PC-9 (cell line): Measurements from ENCODE around the gene LIPJ. TPM values are rescaled to one million over a fixed set of nuclear protein-coding genes. Genes with fewer than 3 reads are reported as not detected.

Experiments used
- Bru-seq: library from RNA; stranded (reverse); fragments of 400-500 nt; gene quantifications from one replicate; lab custom pipeline; 2021; lab: Mats Ljungman, UMichigan
- BruChase-seq, 2 experiments: library from RNA; stranded (reverse); fragments of 400-500 nt; gene quantifications; one replicate each; lab custom pipeline; 2021; lab: Mats Ljungman, UMichigan
- BruUV-seq: library from RNA; stranded (reverse); fragments of 400-500 nt; replicated peaks from 2 replicates; lab custom pipeline; 2021; lab: Mats Ljungman, UMichigan
- CTCF ChIA-PET: fragments of 300-600 bp; sonication (Branson Sonifier 250); formaldehyde crosslinking; loops from one replicate; lab custom pipeline; 2022; ENCODE audit warnings: antibody characterized with exemption; lab: Charles Lee
- POLR2A ChIA-PET: fragments of 300-600 bp; sonication (Branson Sonifier 250); formaldehyde crosslinking; loops from one replicate; lab custom pipeline; 2022; ENCODE audit warnings: antibody characterized with exemption; ENCODE audit not compliant: unreplicated experiment; lab: Charles Lee
- DNase-seq, 2 experiments: peaks; one replicate each; pipeline versions ENCODE4 v3.0.0 to v3.0.0-alpha.2; 2015 to 2022; ENCODE audit warnings: mixed read lengths in 1 of 2
- H2AFZ ChIP-seq: fragments of 200-600 bp; sonication (generic); 2 replicates; pipeline ENCODE4 v1.8.1; 2017; ENCODE audit warnings: antibody characterized with exemption
- H3F3A ChIP-seq: fragments of 200-600 bp; sonication (generic); 2 replicates; pipeline ENCODE4 v1.8.1; 2017; ENCODE audit warnings: antibody characterized with exemption, mild to moderate bottlenecking, low read depth; ENCODE audit not compliant: insufficient read depth
- H3K27ac ChIP-seq: fragments of 200-600 bp; sonication (generic); 2 replicates; pipeline ENCODE4 v1.6.1; 2016; ENCODE audit warnings: mixed run types
- H3K27me3 ChIP-seq: fragments of 200-600 bp; sonication (generic); 2 replicates; pipeline ENCODE4 v1.6.1; 2016; ENCODE audit warnings: low read depth, mixed run types; ENCODE audit not compliant: insufficient read depth
- H3K36me3 ChIP-seq: fragments of 200-600 bp; sonication (generic); 2 replicates; pipeline ENCODE4 v1.6.1; 2016; ENCODE audit warnings: low read depth, mixed run types
- H3K4me1 ChIP-seq: fragments of 200-600 bp; sonication (generic); replicated peaks from 2 replicates; pipeline ENCODE4 v1.6.1; 2016; ENCODE audit warnings: mixed run types; ENCODE audit not compliant: insufficient read depth
- H3K4me2 ChIP-seq: fragments of 200-600 bp; sonication (generic); 2 replicates; pipeline ENCODE4 v1.6.1; 2017; ENCODE audit warnings: mixed run types
- H3K4me3 ChIP-seq: fragments of 200-600 bp; sonication (generic); 2 replicates; pipeline ENCODE4 v1.6.1; 2016; ENCODE audit warnings: mixed run types
- H3K79me2 ChIP-seq: fragments of 200-600 bp; sonication (generic); 2 replicates; pipeline ENCODE4 v1.6.1; 2017; ENCODE audit warnings: low read depth, mixed run types
- H3K9me2 ChIP-seq: fragments of 200-600 bp; sonication (generic); 2 replicates; pipeline ENCODE4 v1.8.1; 2017; ENCODE audit warnings: mild to moderate bottlenecking; ENCODE audit not compliant: insufficient read depth
- H3K9me3 ChIP-seq: fragments of 200-600 bp; sonication (generic); 2 replicates; pipeline ENCODE4 v1.8.1; 2016; ENCODE audit warnings: low read depth; ENCODE audit not compliant: insufficient read depth
- H4K20me1 ChIP-seq: fragments of 200-600 bp; sonication (generic); 2 replicates; pipeline ENCODE4 v1.8.1; 2017; ENCODE audit not compliant: insufficient read depth
- CTCF ChIP-seq: fragments of 200-600 bp; sonication (generic); conservative IDR thresholded peaks from 2 replicates; pipeline ENCODE4 v1.6.1; 2017; ENCODE audit warnings: mixed run types, antibody characterized with exemption, mild to moderate bottlenecking, moderate library complexity
- EZH2 ChIP-seq: fragments of 200-600 bp; sonication (generic); IDR thresholded peaks from 2 replicates; pipeline ENCODE4 v1.8.0; 2017; ENCODE audit warnings: antibody characterized with exemption, low read depth
- intact Hi-C: fragments of 100-400 bp; cut with micrococcal nuclease; formaldehyde crosslinking; loops from one replicate; pipeline ENCODE4 v1.10.0; 2022; ENCODE audit not compliant: unreplicated experiment
- long read RNA-seq: library from polyadenylated mRNA; stranded (forward); transcript quantifications from one replicate; pipeline ENCODE4 v2.0.0, GENCODE V29; 2022
- total RNA-seq: library from RNA; stranded (reverse); gene quantifications from 2 replicates; pipeline ENCODE4 v1.2.3, GENCODE V29; 2021

LIPJ gene
- total RNA-seq = not detected in 2 replicates
- Bru-seq, nascent RNA = percentile 9 among the genes with signal in this experiment
- BruChase-seq, experiment 1, labeled RNA remaining after a 2-hour chase = percentile 10 among the genes with signal in this experiment
- not detected for BruChase-seq, experiment 2, labeled RNA remaining after a 6-hour chase
- long read RNA-seq = 0 reads

- Histone ChIP-seq H3F3A (no peaks in the 10 kb centered on the region), H3K79me2 (no peaks in the 10 kb centered on the region), H3K27me3 (no peaks in the 10 kb centered on the region), H2AFZ (no peak within 1 kb of the TSS), H3K4me2 (no peak within 1 kb of the TSS), H3K36me3 (no peaks in the 10 kb centered on the region), H3K4me1 (no peaks in the 10 kb centered on the region), H3K9me3 (no peaks in the 10 kb centered on the region), H3K27ac (no peak within 1 kb of the TSS), H3K9me2 (no peaks in the 10 kb centered on the region), H3K4me3 (no peak within 1 kb of the TSS), H4K20me1 (no peaks in the 10 kb centered on the region)
- intact Hi-C loops = no loop called here
- POLR2A ChIA-PET = no interaction called here
- no TSS peak for BruUV-seq
- TF ChIP-seq CTCF (no peak), EZH2 (no peak)
- DNase-seq = no peak
- CTCF ChIA-PET = no interaction called here
Measured at GRCh38 chr10:88586462-88586861, at the start of gene LIPJ. Gene LIPJ (plus strand): TSS chr10:88586762. CDS start chr10:88590688, 3,926 bp downstream.

- DNase-seq = no peak
- Histone ChIP-seq H3K9me2 (no peaks in the 10 kb centered on the region), H3K79me2 (no peaks in the 10 kb centered on the region), H3K4me1 (no peaks in the 10 kb centered on the region), H3K36me3 (no peaks in the 10 kb centered on the region), H3F3A (no peaks in the 10 kb centered on the region), H3K4me2 (no peak overlapping the region), H3K4me3 (no peak overlapping the region), H3K27ac (no peak overlapping the region), H3K27me3 (no peaks in the 10 kb centered on the region), H4K20me1 (no peaks in the 10 kb centered on the region), H3K9me3 (no peaks in the 10 kb centered on the region), H2AFZ (no peak overlapping the region)
- ChIA-PET POLR2A (no interaction called here), CTCF (no interaction called here)
- intact Hi-C loops = no loop called here
- BruUV-seq = no TSS peak
- TF ChIP-seq CTCF (no peak), EZH2 (no peak)
Measured at GRCh38 chr10:88537322-88537721, 49.2 kb upstream of the LIPJ start.

- Histone ChIP-seq H3K27me3 (no peaks in the 10 kb centered on the region), H3F3A (no peaks in the 10 kb centered on the region), H3K36me3 (no peaks in the 10 kb centered on the region), H3K4me2 (no peak overlapping the region), H3K4me3 (no peak overlapping the region), H4K20me1 (no peaks in the 10 kb centered on the region), H3K79me2 (no peaks in the 10 kb centered on the region), H3K27ac (no peak overlapping the region), H3K4me1 (no peaks in the 10 kb centered on the region), H3K9me3 (no peaks in the 10 kb centered on the region), H3K9me2 (no peaks in the 10 kb centered on the region), H2AFZ (no peak overlapping the region)
- ChIA-PET CTCF (no interaction called here), POLR2A (no interaction called here)
- DNase-seq = no peak
- intact Hi-C loops = no loop called here
- BruUV-seq = no TSS peak
- TF ChIP-seq CTCF = no peak
- TF ChIP-seq EZH2 = no peak
Measured at GRCh38 chr10:88538048-88538447, 48.5 kb upstream of the LIPJ start.
